RPMI8226 (cell line): ENCODE results near the gene GRIFIN.

ENCODE experiments used
- DNase-seq: peaks from one replicate; pipeline ENCODE4 v3.0.0-alpha.2; 2015

The GRIFIN gene

DNA sequence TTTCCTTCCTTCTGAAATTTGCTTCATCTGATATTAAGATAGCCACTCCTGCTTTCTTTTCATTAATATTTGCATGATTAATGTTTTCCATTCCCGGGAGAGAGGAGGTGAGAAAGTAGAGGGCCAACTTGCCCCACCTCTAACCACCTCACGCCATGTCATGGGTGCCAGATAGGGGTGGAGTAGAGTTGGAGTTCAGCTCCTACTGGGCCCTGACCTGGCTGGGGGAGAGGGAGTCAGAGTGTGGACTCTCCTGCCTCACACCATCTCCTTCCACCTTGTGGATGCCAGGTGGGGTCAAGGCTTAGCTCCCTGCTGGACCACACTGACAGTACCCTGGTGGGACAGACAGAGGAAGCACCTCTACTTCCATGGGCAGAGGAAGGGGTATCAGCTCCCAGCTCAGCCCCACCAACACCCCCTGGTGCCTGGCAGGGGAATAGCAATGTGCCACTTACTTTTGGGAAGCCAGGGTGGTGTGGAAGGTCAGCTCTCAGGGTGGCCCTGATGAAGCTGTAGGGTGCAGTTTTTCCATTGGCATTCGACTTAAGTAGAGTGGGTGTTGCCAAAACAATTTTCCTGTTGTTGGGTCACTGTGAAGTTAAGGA is 44.8 kb downstream of the GRIFIN start:
- no peak for DNase-seq

DNA sequence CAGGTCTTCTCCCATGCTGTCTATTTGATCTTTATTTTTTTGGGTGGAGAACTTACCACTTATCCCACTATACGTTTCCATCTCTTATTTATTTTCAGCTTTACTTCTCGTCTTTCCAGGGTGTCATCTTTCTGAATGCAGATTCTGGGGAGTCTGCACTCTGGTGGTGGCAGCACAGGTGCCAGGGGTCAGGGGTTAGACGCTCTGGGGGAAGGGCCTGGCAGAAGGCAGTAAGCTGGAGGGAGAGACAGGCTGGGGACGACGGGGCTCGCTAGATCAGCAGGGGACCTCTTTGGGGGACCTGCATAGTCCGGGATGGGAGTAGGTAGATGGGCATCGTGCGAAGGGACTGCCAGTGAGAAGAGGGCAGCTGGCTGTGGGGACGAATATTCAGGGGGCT is 50.4 kb downstream of the GRIFIN start:
- DNase-seq, result peak; percentile 80
